K562 (cell line): ENCODE data around the gene ANKH. TPM values are rescaled to one million over a fixed set of nuclear protein-coding genes. Genes with fewer than 3 reads are reported as not detected.

Experiments used
- ATAC-seq: fragments of 200-7000 bp; cut with Tn5 transposase; 3 replicates; pipeline ENCODE4 v1.9.1; 2020; ENCODE audit warnings: moderate library complexity
- BruUV-seq: library from RNA; stranded (reverse); fragments of 400-500 nt; replicated peaks from 2 replicates; lab custom pipeline; 2021; lab: Mats Ljungman, UMichigan
- CTCF ChIA-PET: fragments of 300-600 bp; formaldehyde crosslinking; extraction: SDS; loops from one replicate; lab custom pipeline; 2021; ENCODE audit warnings: low intra/inter-chr PET ratio; lab: Yijun Ruan, JAX
- POLR2A ChIA-PET: fragments of 300-600, 350-650 bp; sonication (Branson Sonifier 250); formaldehyde crosslinking; extraction: SDS; loops from one replicate; lab custom pipeline; 2021; ENCODE audit warnings: antibody characterized with exemption, inconsistent platforms; lab: Yijun Ruan, JAX
- DNase-seq, 4 experiments: peaks; one replicate each; pipeline versions ENCODE4 v3.0.0 to v3.0.0-alpha.2; 2011 to 2018; ENCODE audit warnings: low spot score in 3 of 4, mixed read lengths in 3 of 4; ENCODE audit errors: extremely low read depth in 1 of 4
- FAIRE-seq: peaks from 2 replicates; lab custom pipeline; 2011; peaks lifted over from hg19 to GRCh38; lab: Jason Lieb, UNC
- H2AFZ ChIP-seq: 2 replicates; pipeline ENCODE4 v1.6.0; 2011; ENCODE audit warnings: low read depth, low read length, control low read depth, inconsistent platforms
- H3K27ac ChIP-seq: fragments of 200-600 bp; 3 replicates; pipeline ENCODE4 v1.8.0; 2011; ENCODE audit warnings: low read depth, mild to moderate bottlenecking, control low read depth, inconsistent platforms, low read length, moderate library complexity, mixed read lengths; ENCODE audit errors: extremely low read depth
- H3K27me3 ChIP-seq, 2 experiments: fragments of 300-600 bp in 1 of 2; 2 replicates in 1 of 2; 3 replicates in 1 of 2; pipeline versions ENCODE4 v1.6.0 to v1.8.0; 2011; ENCODE audit warnings: inconsistent platforms in 2 of 2, low read length in 2 of 2, mild to moderate bottlenecking in 1 of 2, mixed read lengths in 1 of 2, moderate library complexity in 1 of 2; ENCODE audit not compliant: control insufficient read depth in 2 of 2, insufficient read depth in 2 of 2
- H3K36me3 ChIP-seq: fragments of 300-600 bp; 3 replicates; pipeline ENCODE4 v1.8.0; 2011; ENCODE audit warnings: mild to moderate bottlenecking, low read length, inconsistent platforms; ENCODE audit not compliant: control insufficient read depth, insufficient read depth
- H3K4me1 ChIP-seq, 2 experiments: fragments of 200-600 bp in 1 of 2; replicated peaks in 1 of 2; 2 replicates in 1 of 2; 3 replicates in 1 of 2; pipeline versions ENCODE4 v1.5.1 to v1.8.0; 2011; ENCODE audit warnings: inconsistent platforms in 2 of 2, low read length in 2 of 2, mild to moderate bottlenecking in 1 of 2, mixed read lengths in 1 of 2, moderate library complexity in 1 of 2; ENCODE audit not compliant: control insufficient read depth in 2 of 2, insufficient read depth in 2 of 2
- H3K4me2 ChIP-seq: 2 replicates; pipeline ENCODE4 v1.6.1; 2011; ENCODE audit warnings: low read length, control low read depth, inconsistent platforms, mixed read lengths; ENCODE audit not compliant: insufficient read depth
- H3K4me3 ChIP-seq: fragments of 200-600 bp; sonication (generic), shearing (Covaris generic); 2 replicates; pipeline ENCODE4 v1.5.1; 2016; ENCODE audit warnings: control low read depth, inconsistent platforms
- H3K79me2 ChIP-seq: fragments of 200-600 bp; 3 replicates; pipeline ENCODE4 v1.8.0; 2011; ENCODE audit warnings: low read length, inconsistent platforms; ENCODE audit not compliant: control insufficient read depth, insufficient read depth
- H3K9ac ChIP-seq, 2 experiments: 2 replicates each; pipeline versions ENCODE4 v1.6.0 to v1.6.1; 2011; ENCODE audit warnings: low read depth in 2 of 2, low read length in 2 of 2, control low read depth in 1 of 2, inconsistent platforms in 1 of 2, mild to moderate bottlenecking in 1 of 2, mixed read lengths in 1 of 2; ENCODE audit not compliant: insufficient read depth in 1 of 2
- H3K9me1 ChIP-seq: one replicate; pipeline ENCODE4 v1.6.0; 2011; ENCODE audit warnings: inconsistent platforms, mild to moderate bottlenecking, low read length, moderate library complexity; ENCODE audit not compliant: control insufficient read depth, insufficient read depth
- H3K9me3 ChIP-seq: replicated peaks from 2 replicates; pipeline ENCODE4 v1.5.1; 2011; ENCODE audit warnings: low read depth, low read length, inconsistent platforms; ENCODE audit not compliant: control insufficient read depth, insufficient read depth
- H4K20me1 ChIP-seq: replicated peaks from 2 replicates; pipeline ENCODE4 v1.6.1; 2011; ENCODE audit warnings: low read length, inconsistent platforms, mixed read lengths; ENCODE audit not compliant: control insufficient read depth, insufficient read depth
- GABPB2 ChIP-seq: fragments of 250-450 bp; sonication (Bioruptor Pico); conservative IDR thresholded peaks from 2 replicates; pipeline ENCODE4 v1.5.1; 2021; ENCODE audit warnings: mild to moderate bottlenecking
- HEY1 ChIP-seq: fragments of 250-450 bp; sonication (Bioruptor Pico); IDR thresholded peaks from 2 replicates; pipeline ENCODE4 v1.5.0; 2020; ENCODE audit warnings: mild to moderate bottlenecking, moderate library complexity, borderline replicate concordance
- HMGXB4 ChIP-seq: sonication (generic); formaldehyde crosslinking; IDR thresholded peaks from 2 replicates; pipeline ENCODE4 v1.8.1; 2023; ENCODE audit warnings: mild to moderate bottlenecking, missing genetic modification reagents
- PATZ1 ChIP-seq: fragments of 250-450 bp; sonication (Bioruptor Pico); IDR thresholded peaks from 2 replicates; pipeline ENCODE4 v1.5.0; 2020; ENCODE audit warnings: mild to moderate bottlenecking, borderline replicate concordance
- TEAD1 ChIP-seq, 2 experiments: fragments of 450-650 bp in 1 of 2; sonication (generic) in 1 of 2; formaldehyde crosslinking; IDR thresholded peaks; 2 replicates each; pipeline versions ENCODE4 v1.4.0 to v1.8.0; 2020 to 2022; ENCODE audit warnings: mild to moderate bottlenecking in 2 of 2, missing genetic modification reagents in 1 of 2
- ZNF165 ChIP-seq: fragments of 250-450 bp; sonication (Bioruptor Pico); IDR thresholded peaks from 2 replicates; pipeline ENCODE4 v1.4.0; 2020; ENCODE audit warnings: borderline replicate concordance
- ZNF398 ChIP-seq: fragments of 250-450 bp; sonication (Bioruptor Pico); IDR thresholded peaks from 2 replicates; pipeline ENCODE4 v1.8.0; 2021; ENCODE audit warnings: moderate library complexity, mild to moderate bottlenecking, inconsistent platforms
- WGBS: fragments of 100-300 bp; shearing (Covaris generic); methylation state at CpG from one replicate; pipeline ENCODE4 v1.1.6; 2016; ENCODE audit warnings: low coverage, mixed read lengths; ENCODE audit not compliant: insufficient coverage; ENCODE audit errors: missing lambda C conversion rate; 5-methylcytosine and 5-hydroxymethylcytosine counted together
- in situ Hi-C: fragments of 300-500 bp; cut with MboI; formaldehyde crosslinking; loops from 4 replicates; pipeline ENCODE4 v1.15.0; 2018; ENCODE audit warnings: inconsistent platforms, mixed read lengths
- intact Hi-C: fragments of 100-400 bp; cut with micrococcal nuclease; formaldehyde crosslinking; loops from 2 replicates; pipeline ENCODE4 v1.14.2; 2022
- polyA plus RNA-seq, 8 experiments: library from polyadenylated mRNA; depleted of rRNA in 4 of 8; stranded (reverse) in 5 of 8; unstranded in 3 of 8; fragments of >200 nt; fragmentation: Nextera tagmentation in 2 of 8; fragmentation: Illumina TruSeq in 1 of 8; extraction: Ambion mirVana in 2 of 8; extraction: Trizol in 1 of 8; gene quantifications; 2 replicates each; pipeline versions ENCODE4 v1.2.1 to v1.2.3, GENCODE V29; 2011 to 2014; ENCODE audit warnings: inconsistent platforms in 1 of 8, missing spikeins in 1 of 8
- total RNA-seq, 7 experiments: library from RNA; depleted of rRNA in 6 of 7; stranded (reverse); fragments of >200 nt in 6 of 7; fragmentation: Illumina TruSeq in 2 of 7; extraction: Trizol in 2 of 7; gene quantifications; 2 replicates each; pipeline versions ENCODE4 v1.2.1 to v1.2.3, GENCODE V29; 2011 to 2021; ENCODE audit warnings: low replicate concordance in 1 of 7
- TF ChIP-seq, protein P1 (sequence below): fragments of 250-450 bp; sonication (Bioruptor Pico); IDR thresholded peaks from 2 replicates; pipeline ENCODE4 v1.8.0; 2021; ENCODE audit warnings: moderate library complexity, mild to moderate bottlenecking, inconsistent platforms
- TF ChIP-seq, protein P2 (sequence below): fragments of 250-450 bp; sonication (Bioruptor Pico); IDR thresholded peaks from 2 replicates; pipeline ENCODE4 v1.5.0; 2021; ENCODE audit warnings: mild to moderate bottlenecking, borderline replicate concordance

ANKH gene
- total and polyA plus RNA-seq, 9 of the 15 experiments (the other 6 are each of a cell fraction or from before 2014, with no cell fraction given), result 0.79 to 12.2 (median 4.5) TPM

GRCh38 chr5:14750712-14751111, 120.9 kb downstream of the ANKH start (continued):
- TF ChIP-seq HEY1 (no peak), HMGXB4 (CRISPR knock-in tag) (no peak), ZNF398 (CRISPR knock-in tag) (no peak), TEAD1 (CRISPR knock-in tag; IDR thresholded peaks at IDR 0.05) (no peak), ZNF165 (CRISPR knock-in tag) (no peak)
- TF ChIP-seq, protein P1, sequence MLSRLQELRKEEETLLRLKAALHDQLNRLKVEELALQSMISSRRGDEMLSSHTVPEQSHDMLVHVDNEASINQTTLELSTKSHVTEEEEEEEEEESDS (CRISPR knock-in tag), result no peak

- no peak for ATAC-seq
- no peaks in the 10 kb centered on the region for H3K9me3 ChIP-seq
- no peak overlapping the region for H2AFZ ChIP-seq
- no peaks in the 10 kb centered on the region for H3K79me2 ChIP-seq
- no peak overlapping the region for H3K4me2 ChIP-seq
- FAIRE-seq, result no peak
- H3K4me3 ChIP-seq, result no peak overlapping the region
- BruUV-seq, result no TSS peak
- 6% methylated on average over 4 of the region's 4 CpGs for WGBS
- ChIA-PET POLR2A (interaction anchor here (1.1 kb wide), 1 partner anchor 9 kb away, joined by 3 read pairs; no protein-coding TSS in a partner anchor), CTCF (no interaction called here)
- H3K4me1 ChIP-seq, result 0 out of 5 replicates have a peak, but pooled peaks cover 0 to 3% of the 10 kb centered on the region in 2 experiments
- no peaks in the 10 kb centered on the region for H3K9me1 ChIP-seq
- H3K27ac ChIP-seq, result no peak overlapping the region
- H4K20me1 ChIP-seq, result no peaks in the 10 kb centered on the region
- intact Hi-C loops, result no loop called here
- in situ Hi-C loops, result no loop called here
- H3K9ac ChIP-seq, result no peak overlapping the region
- no peaks in the 10 kb centered on the region for H3K36me3 ChIP-seq
- no peak for DNase-seq
- peaks cover 13 to 40% of the 10 kb centered on the region in 2 experiments for H3K27me3 ChIP-seq
- no peak for TF ChIP-seq GABPB2
- TF ChIP-seq TEAD1 (CRISPR knock-in tag; IDR thresholded peaks at IDR 0.05), result no peak
- no peak for TF ChIP-seq PATZ1 (CRISPR knock-in tag)
- TF ChIP-seq, protein P2, sequence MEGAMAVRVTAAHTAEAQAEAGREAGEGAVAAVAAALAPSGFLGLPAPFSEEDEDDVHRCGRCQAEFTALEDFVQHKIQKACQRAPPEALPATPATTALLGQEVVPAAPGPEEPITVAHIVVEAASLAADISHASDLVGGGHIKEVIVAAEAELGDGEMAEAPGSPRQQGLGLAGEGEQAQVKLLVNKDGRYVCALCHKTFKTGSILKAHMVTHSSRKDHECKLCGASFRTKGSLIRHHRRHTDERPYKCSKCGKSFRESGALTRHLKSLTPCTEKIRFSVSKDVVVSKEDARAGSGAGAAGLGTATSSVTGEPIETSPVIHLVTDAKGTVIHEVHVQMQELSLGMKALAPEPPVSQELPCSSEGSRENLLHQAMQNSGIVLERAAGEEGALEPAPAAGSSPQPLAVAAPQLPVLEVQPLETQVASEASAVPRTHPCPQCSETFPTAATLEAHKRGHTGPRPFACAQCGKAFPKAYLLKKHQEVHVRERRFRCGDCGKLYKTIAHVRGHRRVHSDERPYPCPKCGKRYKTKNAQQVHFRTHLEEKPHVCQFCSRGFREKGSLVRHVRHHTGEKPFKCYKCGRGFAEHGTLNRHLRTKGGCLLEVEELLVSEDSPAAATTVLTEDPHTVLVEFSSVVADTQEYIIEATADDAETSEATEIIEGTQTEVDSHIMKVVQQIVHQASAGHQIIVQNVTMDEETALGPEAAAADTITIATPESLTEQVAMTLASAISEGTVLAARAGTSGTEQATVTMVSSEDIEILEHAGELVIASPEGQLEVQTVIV (CRISPR knock-in tag), result no peak
These were observed 121.9 kb downstream of the ANKH start for GRCh38 chr5:14749579-14750101.
